Measurements from ENCODE around the gene RAPGEF4. TPM values are rescaled to one million over a fixed set of nuclear protein-coding genes. Genes with fewer than 3 reads are reported as not detected.
A peak's percentile ranks its signal among the peaks of the same experiment; 100 is the strongest.
"Not testable (repeated sequence)": the region's sequence is repeated elsewhere in the genome, so short reads cannot be mapped to it uniquely, and the experiment has no call there.

RAPGEF4 gene
- total RNA-seq, 1 experiment from 2014 or later = 0.62 TPM

DNA sequence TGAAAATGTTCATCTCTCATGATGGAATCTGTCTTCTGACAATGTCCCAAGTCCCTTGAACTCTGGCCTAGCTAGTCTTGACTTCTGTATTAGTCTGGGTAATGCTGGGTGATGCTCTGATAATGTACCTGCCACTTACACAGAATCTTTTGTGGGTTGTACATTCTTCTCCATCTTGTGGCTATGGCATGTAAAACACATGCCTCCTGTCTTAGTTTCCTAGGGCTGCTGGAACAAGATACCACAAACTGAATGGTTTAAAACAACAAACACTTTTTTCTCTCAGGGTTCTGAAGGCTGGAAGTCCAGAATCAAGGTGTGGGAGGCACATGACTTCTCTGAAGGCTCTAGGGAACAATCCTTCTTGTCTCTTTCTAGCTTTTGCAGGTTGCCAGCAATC, 57.1 kb downstream of the RAPGEF4 start:
- CTCF ChIA-PET = interaction anchor here (0.6 kb wide), 1 partner anchor 576 kb away, joined by 3 read pairs; no protein-coding TSS in a partner anchor
- Histone ChIP-seq H3K9me3 (ENCODE audit: control insufficient read depth, insufficient read depth, low read depth, low read length) (no peaks in the 10 kb centered on the region), H3K27ac (ENCODE audit: low read length) (no peak overlapping the region), H3K27me3 (ENCODE audit: control insufficient read depth, insufficient read depth, low read length) (no peaks in the 10 kb centered on the region; the same call in 1 of the 2 replicates), H3K4me3 (ENCODE audit: low read depth in 2 of 2, low read length in 2 of 2) (no peak overlapping the region), H3K4me1 (ENCODE audit: control insufficient read depth, insufficient read depth, low read length) (no peaks in the 10 kb centered on the region), H3K36me3 (ENCODE audit: control insufficient read depth, insufficient read depth, low read length) (no peaks in the 10 kb centered on the region)
- ATAC-seq = no peak
- DNase-seq (ENCODE audit: low read depth, low spot score) = no peak
- BruUV-seq (replicated peaks) = no TSS peak
- POLR2A ChIA-PET = no interaction called here
- intact Hi-C loops (cut with micrococcal nuclease; ENCODE audit: unreplicated experiment) (no loop called here), in situ Hi-C loops (cut with HindIII; ENCODE audit: low pct_unique_long_range_greater_than_20kb, low sequenced_read_pairs) (no loop called here)
- TF ChIP-seq SIN3A (IDR thresholded peaks at IDR 0.05; ENCODE audit: borderline replicate concordance, insufficient read depth, low read depth, low read length) (no peak), TCF7L2 (IDR thresholded peaks at IDR 0.05; ENCODE audit: low read depth, low read length) (no peak), POLR2AphosphoS5 (IDR thresholded peaks at IDR 0.05; ENCODE audit: low read depth, low read length) (no peak), REST (IDR thresholded peaks at IDR 0.05; ENCODE audit: insufficient read depth in 1 of 2, low read depth in 2 of 2, low read length in 1 of 2) (no peak)
- TF ChIP-seq, protein P1, sequence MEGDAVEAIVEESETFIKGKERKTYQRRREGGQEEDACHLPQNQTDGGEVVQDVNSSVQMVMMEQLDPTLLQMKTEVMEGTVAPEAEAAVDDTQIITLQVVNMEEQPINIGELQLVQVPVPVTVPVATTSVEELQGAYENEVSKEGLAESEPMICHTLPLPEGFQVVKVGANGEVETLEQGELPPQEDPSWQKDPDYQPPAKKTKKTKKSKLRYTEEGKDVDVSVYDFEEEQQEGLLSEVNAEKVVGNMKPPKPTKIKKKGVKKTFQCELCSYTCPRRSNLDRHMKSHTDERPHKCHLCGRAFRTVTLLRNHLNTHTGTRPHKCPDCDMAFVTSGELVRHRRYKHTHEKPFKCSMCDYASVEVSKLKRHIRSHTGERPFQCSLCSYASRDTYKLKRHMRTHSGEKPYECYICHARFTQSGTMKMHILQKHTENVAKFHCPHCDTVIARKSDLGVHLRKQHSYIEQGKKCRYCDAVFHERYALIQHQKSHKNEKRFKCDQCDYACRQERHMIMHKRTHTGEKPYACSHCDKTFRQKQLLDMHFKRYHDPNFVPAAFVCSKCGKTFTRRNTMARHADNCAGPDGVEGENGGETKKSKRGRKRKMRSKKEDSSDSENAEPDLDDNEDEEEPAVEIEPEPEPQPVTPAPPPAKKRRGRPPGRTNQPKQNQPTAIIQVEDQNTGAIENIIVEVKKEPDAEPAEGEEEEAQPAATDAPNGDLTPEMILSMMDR (IDR thresholded peaks at IDR 0.05) = no peak

DNA sequence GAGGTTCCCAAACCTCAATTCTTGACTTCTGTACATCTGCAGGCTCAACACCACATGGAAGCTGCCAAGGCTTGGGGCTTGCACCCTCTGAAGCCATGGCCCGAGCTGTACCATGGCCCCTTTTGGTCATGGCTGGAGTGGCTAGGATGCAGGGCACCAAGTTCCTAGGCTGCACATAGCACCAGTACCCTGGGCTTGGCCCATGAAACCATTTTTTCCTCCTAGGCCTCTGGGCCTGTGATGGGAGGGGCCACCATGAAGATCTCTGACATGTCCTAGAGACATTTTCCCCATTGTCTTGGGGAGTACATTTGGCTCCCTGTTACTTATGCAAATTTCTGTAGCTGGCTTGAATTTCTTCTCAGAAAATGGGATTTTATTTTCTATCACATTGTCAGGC, 67.7 kb downstream of the RAPGEF4 start:
- in situ Hi-C loops (cut with HindIII; ENCODE audit: low pct_unique_long_range_greater_than_20kb, low sequenced_read_pairs) = loop anchor here (25.0 kb wide), 1 partner anchor 109 kb away; no protein-coding TSS in a partner anchor
- H3K27ac ChIP-seq (ENCODE audit: low read length); POLR2A ChIA-PET; H3K4me3 ChIP-seq (ENCODE audit: low read depth in 2 of 2, low read length in 2 of 2); H3K36me3 ChIP-seq (ENCODE audit: control insufficient read depth, insufficient read depth, low read length); BruUV-seq (replicated peaks); H3K27me3 ChIP-seq (ENCODE audit: control insufficient read depth, insufficient read depth, low read length); ATAC-seq; H3K4me1 ChIP-seq (ENCODE audit: control insufficient read depth, insufficient read depth, low read length); DNase-seq (ENCODE audit: low read depth, low spot score); H3K9me3 ChIP-seq (ENCODE audit: control insufficient read depth, insufficient read depth, low read depth, low read length); intact Hi-C loops (cut with micrococcal nuclease; ENCODE audit: unreplicated experiment); CTCF ChIA-PET: not testable (repeated sequence)

- intact Hi-C loops (cut with micrococcal nuclease; ENCODE audit: unreplicated experiment) = no loop called here
Measured at GRCh38 chr2:172804423-172804822, 68.8 kb downstream of the RAPGEF4 start.

More at GRCh38 chr2:172804423-172804822, 68.8 kb downstream of the RAPGEF4 start:
- peaks cover 6% of the 10 kb centered on the region; the same call in 1 of the 2 replicates for H3K4me1 ChIP-seq (ENCODE audit: control insufficient read depth, insufficient read depth, low read length)
- no peaks in the 10 kb centered on the region for H3K36me3 ChIP-seq (ENCODE audit: control insufficient read depth, insufficient read depth, low read length)
- in situ Hi-C loops (cut with HindIII; ENCODE audit: low pct_unique_long_range_greater_than_20kb, low sequenced_read_pairs) = loop anchor here (25.0 kb wide), 1 partner anchor 108 kb away; no protein-coding TSS in a partner anchor
- ATAC-seq = peak; percentile 43; the same call in 1 of the 2 replicates
- no TSS peak for BruUV-seq (replicated peaks)
- no peak for TF ChIP-seq POLR2AphosphoS5 (IDR thresholded peaks at IDR 0.05; ENCODE audit: low read depth, low read length)
- no peak for TF ChIP-seq REST (IDR thresholded peaks at IDR 0.05; ENCODE audit: insufficient read depth in 1 of 2, low read depth in 2 of 2, low read length in 1 of 2)
- TF ChIP-seq SIN3A (IDR thresholded peaks at IDR 0.05; ENCODE audit: borderline replicate concordance, insufficient read depth, low read depth, low read length) = no peak
- TF ChIP-seq, protein P1 (IDR thresholded peaks at IDR 0.05) = no peak
- no peaks in the 10 kb centered on the region for H3K27me3 ChIP-seq (ENCODE audit: control insufficient read depth, insufficient read depth, low read length)
- ChIA-PET POLR2A (no interaction called here), CTCF (no interaction called here)
- no peak for DNase-seq (ENCODE audit: low read depth, low spot score)
- no peaks in the 10 kb centered on the region for H3K9me3 ChIP-seq (ENCODE audit: control insufficient read depth, insufficient read depth, low read depth, low read length)
- no peak overlapping the region for H3K4me3 ChIP-seq (ENCODE audit: low read depth in 2 of 2, low read length in 2 of 2)
- H3K27ac ChIP-seq (ENCODE audit: low read length) = no peak overlapping the region

All from Panc1 (cell line).